Smooth muscle cell of the umbilical artery (primary cell): ENCODE measurements around the gene DCAF17. TPM values are rescaled to one million over a fixed set of nuclear protein-coding genes. Genes with fewer than 3 reads are reported as not detected.

ENCODE experiments used
- total RNA-seq: library from RNA; depleted of rRNA; stranded (reverse); fragments of >200 nt; gene quantifications from 2 replicates; pipeline ENCODE4 v1.2.3, GENCODE V29; 2014

The DCAF17 gene, protein sequence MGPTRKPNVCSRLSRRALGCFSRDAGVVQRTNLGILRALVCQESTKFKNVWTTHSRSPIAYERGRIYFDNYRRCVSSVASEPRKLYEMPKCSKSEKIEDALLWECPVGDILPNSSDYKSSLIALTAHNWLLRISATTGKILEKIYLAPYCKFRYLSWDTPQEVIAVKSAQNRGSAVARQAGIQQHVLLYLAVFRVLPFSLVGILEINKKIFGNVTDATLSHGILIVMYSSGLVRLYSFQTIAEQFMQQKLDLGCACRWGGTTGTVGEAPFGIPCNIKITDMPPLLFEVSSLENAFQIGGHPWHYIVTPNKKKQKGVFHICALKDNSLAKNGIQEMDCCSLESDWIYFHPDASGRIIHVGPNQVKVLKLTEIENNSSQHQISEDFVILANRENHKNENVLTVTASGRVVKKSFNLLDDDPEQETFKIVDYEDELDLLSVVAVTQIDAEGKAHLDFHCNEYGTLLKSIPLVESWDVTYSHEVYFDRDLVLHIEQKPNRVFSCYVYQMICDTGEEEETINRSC
- 23.1 and 25.8 TPM in 2 replicates for total RNA-seq

DNA sequence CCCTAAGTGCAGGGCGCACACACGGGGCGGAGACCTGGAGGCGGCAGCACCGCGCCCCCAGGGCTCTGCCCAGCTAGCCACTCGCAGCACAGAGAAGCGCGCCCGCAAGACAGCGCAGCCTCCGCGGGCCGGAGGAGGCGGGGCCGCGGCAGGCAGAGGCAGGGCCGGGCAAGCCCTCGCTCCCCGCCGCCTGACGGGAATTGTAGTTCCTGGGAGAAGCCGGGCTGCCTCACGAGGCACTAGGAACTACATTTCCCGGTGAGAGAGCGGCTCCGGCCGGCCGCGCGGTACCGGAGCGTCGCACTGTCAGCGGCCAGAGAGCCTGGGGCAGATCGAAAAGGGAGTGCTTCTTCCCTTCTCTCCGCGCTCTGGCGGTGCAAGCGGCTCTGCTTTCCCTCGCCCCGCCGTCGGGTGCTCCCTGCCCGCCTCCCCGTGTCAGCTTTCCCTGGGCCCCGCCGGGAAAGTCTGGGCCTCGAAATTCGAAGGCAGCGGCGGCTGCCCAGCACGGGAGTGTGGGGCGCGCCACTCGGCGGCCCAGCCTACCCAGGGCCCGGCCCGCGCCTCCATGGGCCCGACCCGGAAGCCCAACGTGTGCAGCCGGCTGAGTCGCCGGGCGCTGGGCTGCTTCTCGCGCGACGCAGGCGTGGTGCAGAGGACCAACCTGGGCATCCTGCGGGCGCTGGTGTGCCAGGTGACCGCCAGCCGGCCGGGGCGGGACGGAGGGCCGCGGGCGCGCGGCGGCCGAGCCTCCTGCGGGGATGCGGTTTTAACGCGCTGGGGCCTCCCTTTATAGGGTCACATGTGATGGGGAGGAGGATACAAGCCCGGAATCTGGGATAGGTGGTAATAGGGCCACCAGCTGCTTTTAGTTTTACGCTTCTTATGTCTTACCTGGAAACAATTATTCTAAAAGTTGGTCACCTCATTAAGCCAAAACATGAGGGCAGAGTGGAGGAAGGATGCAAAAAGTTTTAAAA is at the start of gene DCAF17:
DCAF17 (plus strand) TSS at position 214 of the 977 bp plus-strand sequence; CDS start at position 566, 352 bp downstream.

GRCh38 chr2:171433763-171434012 is 338 bp upstream of the DCAF17 start, which contains the start of gene METTL8:
Gene METTL8 (minus strand): TSS chr2:171433990. CDS start chr2:171392185, 41,805 bp downstream.

DNA sequence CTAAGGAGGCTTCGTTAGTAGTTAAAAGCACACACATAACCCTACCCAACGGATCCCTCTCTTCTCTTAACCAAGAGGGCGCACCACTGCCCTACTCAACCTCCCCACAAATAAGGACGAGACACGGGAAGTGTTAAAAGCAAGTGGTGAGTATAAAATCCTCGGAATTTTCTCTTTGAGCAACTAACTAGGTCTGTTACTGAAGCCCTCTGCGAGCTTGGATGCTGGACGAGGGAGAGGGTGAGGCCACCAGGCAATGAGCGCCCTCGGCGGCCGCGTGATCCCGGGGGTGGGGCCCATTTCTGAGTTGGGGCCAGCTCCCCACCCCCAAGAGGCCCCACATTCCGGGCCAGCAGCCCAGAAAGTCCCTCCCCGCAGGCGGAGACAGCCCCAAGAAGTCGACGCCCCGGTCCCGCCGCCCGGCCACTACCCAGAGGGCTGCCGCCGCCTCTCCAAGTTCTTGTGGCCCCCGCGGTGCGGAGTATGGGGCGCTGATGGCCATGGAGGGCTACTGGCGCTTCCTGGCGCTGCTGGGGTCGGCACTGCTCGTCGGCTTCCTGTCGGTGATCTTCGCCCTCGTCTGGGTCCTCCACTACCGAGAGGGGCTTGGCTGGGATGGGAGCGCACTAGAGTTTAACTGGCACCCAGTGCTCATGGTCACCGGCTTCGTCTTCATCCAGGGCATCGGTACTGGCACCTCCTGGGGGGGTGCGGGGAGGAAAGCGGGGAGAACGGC is 88.2 kb downstream of the DCAF17 start, which contains the start of gene CYBRD1:
CYBRD1 (plus strand) TSS at position 423 of the 736 bp plus-strand sequence; CDS start at position 495, 72 bp downstream.

Other genes starting within 250 kb of the DCAF17 start
- 13.4 and 34.7 TPM in 2 replicates for gene METTL8, start 236 bp upstream of the DCAF17 start, total RNA-seq
- gene CYBRD1, start 88.2 kb downstream of the DCAF17 start, total RNA-seq: 144 and 156 TPM in 2 replicates